ENCODE results near the gene RGS9BP.
A peak's percentile ranks its signal among the peaks of the same experiment; 100 is the strongest.
"Not testable (repeated sequence)": the region's sequence is repeated elsewhere in the genome, so short reads cannot be mapped to it uniquely, and the experiment has no call there.

RGS9BP gene

GRCh38 chr19:32672841-32673240 is 2.8 kb upstream of the RGS9BP start:
- DNase-seq = no peak

GRCh38 chr19:32673573-32673972 is 2.1 kb upstream of the RGS9BP start:
- DNase-seq = no peak

- DNase-seq = peak; percentile 42
These were observed 1.3 kb upstream of the RGS9BP start for GRCh38 chr19:32674153-32674930.

GRCh38 chr19:32674931-32675719 is 523 bp upstream of the RGS9BP start, which contains the start of gene ANKRD27:
Gene ANKRD27 (minus strand): TSS chr19:32675180. CDS start chr19:32659015, 16,165 bp downstream.
- DNase-seq = peak; percentile 99

- peak; percentile 62 for DNase-seq
These were observed 692 bp downstream of the RGS9BP start for GRCh38 chr19:32676186-32676894.

GRCh38 chr19:32676895-32677359 is 1.3 kb downstream of the RGS9BP start:
- no peak for DNase-seq

GRCh38 chr19:32677657-32678056 is 2.0 kb downstream of the RGS9BP start:
- no peak for DNase-seq

- DNase-seq = no peak
These were observed 5.3 kb downstream of the RGS9BP start for GRCh38 chr19:32680986-32681385.

GRCh38 chr19:32682317-32682716 is 6.7 kb downstream of the RGS9BP start:
- DNase-seq = no peak

GRCh38 chr19:32686847-32687475 is 11.3 kb downstream of the RGS9BP start:
- no peak for DNase-seq

GRCh38 chr19:32687681-32688080 is 12.0 kb downstream of the RGS9BP start:
- DNase-seq = no peak

GRCh38 chr19:32688311-32688710 is 12.7 kb downstream of the RGS9BP start:
- DNase-seq = no peak

- peak; percentile 86 for DNase-seq
These were observed 15.8 kb downstream of the RGS9BP start, which contains the start of gene NUDT19 for GRCh38 chr19:32691291-32691951. Gene NUDT19 (plus strand): TSS chr19:32691821. CDS start chr19:32691961, 140 bp downstream.

- DNase-seq = peak; percentile 76
These were observed 16.5 kb downstream of the RGS9BP start for GRCh38 chr19:32691952-32692726.

GRCh38 chr19:32692727-32693061 is 17.0 kb downstream of the RGS9BP start:
- no peak for DNase-seq

GRCh38 chr19:32693151-32694108 is 17.8 kb downstream of the RGS9BP start:
- not testable (repeated sequence) for DNase-seq

- DNase-seq = not testable (repeated sequence)
These were observed 18.7 kb downstream of the RGS9BP start for GRCh38 chr19:32694316-32694715.

GRCh38 chr19:32694851-32695250 is 19.2 kb downstream of the RGS9BP start:
- DNase-seq = not testable (repeated sequence)

GRCh38 chr19:32695506-32695905 is 19.9 kb downstream of the RGS9BP start:
- DNase-seq = not testable (repeated sequence)

GRCh38 chr19:32696771-32697170 is 21.1 kb downstream of the RGS9BP start:
- not testable (repeated sequence) for DNase-seq
